Measurements from ENCODE around the gene C4A.
"Not testable (repeated sequence)": the region's sequence is repeated elsewhere in the genome, so short reads cannot be mapped to it uniquely, and the experiment has no call there.

C4A gene

DNA sequence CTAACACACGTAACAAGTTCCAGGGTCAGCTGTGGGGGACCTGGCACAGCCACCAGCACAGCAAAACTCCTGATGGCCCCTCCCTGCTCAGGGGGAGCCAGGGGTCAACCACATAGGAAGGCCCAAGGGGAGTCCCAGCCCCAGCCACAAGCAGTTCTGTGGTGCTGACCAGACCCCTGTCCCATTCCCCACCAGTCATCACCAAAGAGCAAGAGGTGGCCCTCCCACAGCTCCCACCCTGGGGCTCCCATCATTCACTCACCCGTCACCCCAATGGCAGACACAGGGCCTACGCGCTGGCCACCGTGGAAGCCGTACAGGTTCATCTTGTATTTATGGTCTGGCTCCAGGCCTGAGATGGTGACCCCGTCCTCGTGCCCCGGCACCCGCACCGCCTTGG lies 67.9 kb downstream of the C4A start:
- DNase-seq (ENCODE audit: low read depth), result not testable (repeated sequence)

GRCh38 chr6:32050562-32050961 lies 68.7 kb downstream of the C4A start:
- DNase-seq (ENCODE audit: low read depth), result no peak
